GM12873 (cell line): ENCODE results near the gene XPO4.

Source experiments
- TF ChIP-seq, protein P1 (sequence below): IDR thresholded peaks from 2 replicates; pipeline ENCODE4 v1.5.1; 2012; ENCODE audit warnings: low read depth, mild to moderate bottlenecking, moderate library complexity, low read length, control low read depth; ENCODE audit not compliant: insufficient read depth; ENCODE audit errors: missing control alignments

The XPO4 gene

DNA sequence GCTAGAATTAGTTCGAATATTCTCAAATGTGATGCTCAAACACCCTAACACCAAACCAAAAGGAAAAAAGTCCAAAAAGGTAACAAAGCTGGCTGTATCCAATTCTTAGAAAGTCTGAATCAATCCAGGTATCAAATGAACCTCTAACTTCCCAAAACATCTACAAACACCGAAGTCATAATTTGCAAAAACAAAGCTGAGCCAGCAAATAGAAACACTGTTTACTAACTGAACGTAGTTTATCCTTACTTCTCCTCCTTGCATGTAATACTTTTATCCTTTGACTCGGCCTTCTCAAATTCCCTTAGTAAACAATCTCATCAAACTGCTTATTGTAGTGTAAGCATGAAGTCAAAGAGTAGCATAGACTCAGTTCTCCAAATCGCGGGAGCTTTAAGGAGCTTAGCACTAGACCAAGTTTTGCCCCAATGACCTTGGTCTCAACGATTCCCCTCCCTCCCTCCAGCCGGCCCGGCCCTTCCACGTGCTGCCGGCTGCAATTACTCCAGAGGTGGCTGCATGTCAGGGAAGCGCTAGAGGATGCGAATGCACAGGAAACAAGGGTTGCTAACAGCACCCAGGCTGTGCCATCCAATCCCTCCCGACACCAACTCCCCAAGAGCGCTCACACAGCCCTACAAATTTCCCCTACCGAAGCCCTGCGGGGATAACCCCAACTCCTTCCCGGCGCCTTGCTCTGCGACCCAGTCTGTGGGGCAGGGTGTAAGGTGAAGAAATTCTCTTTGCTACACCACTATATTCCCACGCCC lies 693 bp downstream of the XPO4 start:
- TF ChIP-seq, protein P1, sequence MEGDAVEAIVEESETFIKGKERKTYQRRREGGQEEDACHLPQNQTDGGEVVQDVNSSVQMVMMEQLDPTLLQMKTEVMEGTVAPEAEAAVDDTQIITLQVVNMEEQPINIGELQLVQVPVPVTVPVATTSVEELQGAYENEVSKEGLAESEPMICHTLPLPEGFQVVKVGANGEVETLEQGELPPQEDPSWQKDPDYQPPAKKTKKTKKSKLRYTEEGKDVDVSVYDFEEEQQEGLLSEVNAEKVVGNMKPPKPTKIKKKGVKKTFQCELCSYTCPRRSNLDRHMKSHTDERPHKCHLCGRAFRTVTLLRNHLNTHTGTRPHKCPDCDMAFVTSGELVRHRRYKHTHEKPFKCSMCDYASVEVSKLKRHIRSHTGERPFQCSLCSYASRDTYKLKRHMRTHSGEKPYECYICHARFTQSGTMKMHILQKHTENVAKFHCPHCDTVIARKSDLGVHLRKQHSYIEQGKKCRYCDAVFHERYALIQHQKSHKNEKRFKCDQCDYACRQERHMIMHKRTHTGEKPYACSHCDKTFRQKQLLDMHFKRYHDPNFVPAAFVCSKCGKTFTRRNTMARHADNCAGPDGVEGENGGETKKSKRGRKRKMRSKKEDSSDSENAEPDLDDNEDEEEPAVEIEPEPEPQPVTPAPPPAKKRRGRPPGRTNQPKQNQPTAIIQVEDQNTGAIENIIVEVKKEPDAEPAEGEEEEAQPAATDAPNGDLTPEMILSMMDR, result no peak

DNA sequence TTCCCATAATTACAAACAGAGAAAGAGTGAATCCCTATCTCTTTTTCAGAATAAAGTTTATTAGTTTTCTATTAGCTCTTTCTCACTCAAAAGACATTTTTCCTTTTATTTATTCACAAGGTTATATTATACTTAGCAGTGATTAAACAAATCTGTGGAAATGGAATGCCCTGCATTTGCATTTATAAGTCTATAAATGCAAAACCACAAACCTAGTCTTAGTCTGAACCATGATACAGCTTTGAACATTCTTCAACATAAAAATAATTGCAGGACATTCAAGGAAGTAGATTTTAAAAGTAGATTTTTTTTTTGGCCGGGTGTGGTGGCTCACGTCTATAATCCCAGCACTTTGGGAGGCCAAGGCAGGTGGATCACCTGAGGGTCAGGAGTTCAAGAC lies 8.3 kb downstream of the XPO4 start:
- TF ChIP-seq, protein P1, result no peak

DNA sequence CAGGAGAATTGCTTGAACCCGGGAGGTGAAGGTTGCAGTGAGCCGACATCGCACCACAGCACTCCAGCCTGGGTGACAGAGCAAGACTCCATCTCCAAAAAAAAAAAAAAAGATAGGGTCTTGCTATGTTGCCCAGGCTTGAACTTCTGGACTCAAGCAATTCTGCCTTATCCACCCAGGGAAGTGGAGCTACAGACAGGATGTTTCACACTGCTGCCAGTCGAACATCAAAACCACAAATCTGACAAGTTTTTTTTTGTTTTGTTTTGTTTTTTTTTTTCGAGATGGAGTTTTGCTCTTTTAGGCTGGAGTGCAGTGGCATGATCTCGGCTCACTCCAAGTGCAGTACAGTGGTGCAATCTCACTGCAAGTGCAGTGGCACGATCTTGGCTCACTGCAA lies 10.8 kb downstream of the XPO4 start:
- TF ChIP-seq, protein P1, result no peak

DNA sequence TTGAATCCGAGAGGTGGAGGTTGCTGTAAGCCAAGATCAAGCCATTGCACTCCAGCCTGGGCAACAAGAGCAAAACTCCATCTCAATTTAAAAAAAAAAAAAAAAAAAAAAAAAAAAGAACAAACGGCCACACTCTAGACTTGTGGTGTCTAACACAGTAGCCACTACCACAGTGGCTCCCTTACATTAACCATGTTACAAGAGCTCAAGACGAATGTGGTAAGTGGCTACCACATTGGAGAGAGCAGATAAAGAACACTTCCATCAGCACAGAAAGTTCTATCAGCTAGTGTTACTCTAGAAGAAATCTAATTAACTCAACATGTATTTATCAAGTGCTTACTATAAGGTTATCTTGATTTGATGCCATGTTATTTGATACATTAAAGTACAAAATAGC lies 11.5 kb downstream of the XPO4 start:
- TF ChIP-seq, protein P1, result no peak

DNA sequence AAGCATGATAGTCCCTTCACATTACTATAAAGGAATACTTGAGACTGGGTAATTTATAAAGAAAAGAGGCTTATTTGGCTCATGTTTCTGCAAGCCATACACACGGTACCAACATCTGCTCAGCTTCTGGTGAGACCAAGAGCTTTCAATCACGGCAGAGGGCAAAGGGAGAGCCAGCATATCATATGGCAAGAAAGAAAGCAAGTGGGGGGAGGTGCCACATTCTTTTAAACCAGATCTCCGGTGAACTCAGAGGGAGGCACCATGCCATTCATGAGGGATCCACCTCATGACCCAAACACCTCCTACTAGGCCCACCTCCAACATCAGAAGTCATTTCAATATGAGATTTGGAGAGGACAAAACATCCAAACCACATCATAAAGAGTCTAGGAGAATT lies 20.3 kb downstream of the XPO4 start:
- TF ChIP-seq, protein P1, result no peak

DNA sequence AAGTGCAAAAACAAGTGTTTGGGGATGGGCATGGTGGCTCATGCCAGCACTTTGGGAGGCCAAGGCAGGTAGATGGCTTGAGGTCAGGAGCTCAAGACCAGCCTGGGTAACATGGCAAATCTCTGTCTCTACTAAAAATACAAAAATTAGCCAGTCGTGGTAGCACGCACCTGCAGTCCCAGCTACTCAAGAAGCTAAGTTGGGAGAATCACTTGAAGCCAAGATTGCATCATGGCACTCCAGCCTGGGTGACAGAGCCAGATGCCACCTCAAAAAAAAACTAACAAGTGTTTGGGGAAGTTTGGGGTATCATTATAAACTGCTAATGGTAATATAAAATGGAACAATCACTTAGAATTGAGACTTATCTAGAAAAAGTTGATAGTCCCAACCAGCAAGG lies 24.6 kb downstream of the XPO4 start:
- TF ChIP-seq, protein P1, result no peak

DNA sequence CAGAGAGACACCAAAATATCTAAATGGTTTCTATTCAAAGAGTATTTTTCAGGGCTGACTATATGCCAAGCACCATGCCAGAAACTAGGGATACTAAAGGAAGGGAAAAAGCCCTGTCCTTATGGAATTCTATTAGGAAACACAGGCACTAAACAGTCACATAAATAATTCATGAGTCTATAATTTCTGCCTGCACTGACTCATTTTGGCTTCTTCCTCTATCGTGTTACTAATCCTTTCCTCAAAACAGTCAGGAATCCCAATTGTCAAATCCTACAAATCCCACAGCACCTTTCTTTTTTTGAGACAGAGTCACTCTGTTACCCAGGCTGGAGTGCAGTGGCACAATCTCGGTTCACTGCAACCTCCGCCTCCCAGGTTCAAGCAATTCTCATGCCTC lies 29.2 kb downstream of the XPO4 start:
- TF ChIP-seq, protein P1, result no peak
